Stimulated activated CD8-positive, alpha-beta memory T cell treated with anti-CD3 and anti-CD28 coated beads, Interleukin-12 subunit alpha, Interleukin-12 subunit beta, amount 100 ng/mL, for 1 hour (primary cell): Measurements from ENCODE around the gene ECE1.

ENCODE experiments used
- DNase-seq: peaks from one replicate; pipeline ENCODE4 v3.0.0-alpha.2; 2020; ENCODE audit warnings: low read depth

Gene ECE1

DNA sequence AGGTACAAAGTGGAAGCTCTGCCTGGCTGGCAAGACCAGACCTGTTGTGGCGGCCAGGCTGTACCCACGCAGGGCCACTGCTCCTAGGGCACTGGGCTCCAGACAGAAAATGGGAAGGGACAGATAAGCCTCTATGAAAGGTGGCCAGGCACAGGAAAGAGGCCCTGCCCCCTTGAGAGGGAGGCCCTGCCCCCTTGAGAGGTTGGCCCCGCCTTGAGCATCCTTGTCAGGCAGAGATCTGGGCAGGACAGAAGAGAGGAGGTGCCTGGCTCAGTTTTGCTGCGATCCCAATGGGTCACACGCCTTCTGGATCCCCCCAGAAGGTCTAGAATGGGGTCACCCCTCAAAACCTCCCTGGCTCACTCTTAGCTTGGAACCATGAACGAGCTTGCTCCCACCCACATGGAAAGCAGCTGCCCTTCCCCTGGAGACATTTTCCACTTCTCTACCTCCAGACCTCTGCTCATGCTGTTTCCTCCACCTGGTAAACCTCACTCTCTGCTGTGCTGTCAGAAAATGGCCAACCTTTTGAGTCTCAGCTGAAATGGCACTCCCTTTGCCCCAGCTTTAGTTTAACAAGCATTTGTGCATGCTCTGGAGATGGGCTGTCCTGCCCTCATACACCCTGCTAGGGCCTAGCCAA, 17.5 kb upstream of the ECE1 start:
- DNase-seq = no peak

DNA sequence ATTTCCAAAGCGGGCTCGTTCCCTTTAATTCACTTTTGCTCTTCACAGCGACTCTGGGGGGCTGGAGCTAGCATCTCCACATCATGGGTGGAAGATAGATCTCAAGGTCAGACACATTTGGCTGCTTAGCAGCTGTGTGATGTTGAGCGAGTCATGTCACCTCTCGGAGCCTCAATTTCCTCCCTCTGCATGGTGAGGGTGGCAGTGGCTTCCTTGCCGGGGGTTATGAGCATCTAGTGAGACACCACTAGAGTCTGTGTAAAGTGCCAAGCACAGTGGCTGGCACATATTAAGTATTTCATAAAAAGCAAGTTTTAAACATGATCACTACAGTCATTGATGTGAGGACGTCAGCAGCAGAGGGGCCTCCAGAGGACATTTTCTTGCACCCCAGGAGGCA, 16.9 kb upstream of the ECE1 start:
- no peak for DNase-seq

DNA sequence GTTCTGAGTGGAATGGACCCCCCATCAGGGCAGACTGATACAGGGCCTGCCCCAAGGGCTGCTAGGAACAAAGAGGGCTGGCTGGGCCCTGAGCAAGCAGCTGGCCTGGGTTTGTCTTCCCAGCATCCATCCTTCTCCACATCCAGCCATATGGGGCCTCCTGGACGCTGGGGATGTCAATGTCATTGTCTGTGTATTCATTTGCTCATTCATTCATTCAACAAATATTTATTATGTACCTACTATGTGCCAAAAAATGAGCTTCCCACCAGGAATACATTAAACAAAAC, 15.6 kb upstream of the ECE1 start:
- DNase-seq = no peak

DNA sequence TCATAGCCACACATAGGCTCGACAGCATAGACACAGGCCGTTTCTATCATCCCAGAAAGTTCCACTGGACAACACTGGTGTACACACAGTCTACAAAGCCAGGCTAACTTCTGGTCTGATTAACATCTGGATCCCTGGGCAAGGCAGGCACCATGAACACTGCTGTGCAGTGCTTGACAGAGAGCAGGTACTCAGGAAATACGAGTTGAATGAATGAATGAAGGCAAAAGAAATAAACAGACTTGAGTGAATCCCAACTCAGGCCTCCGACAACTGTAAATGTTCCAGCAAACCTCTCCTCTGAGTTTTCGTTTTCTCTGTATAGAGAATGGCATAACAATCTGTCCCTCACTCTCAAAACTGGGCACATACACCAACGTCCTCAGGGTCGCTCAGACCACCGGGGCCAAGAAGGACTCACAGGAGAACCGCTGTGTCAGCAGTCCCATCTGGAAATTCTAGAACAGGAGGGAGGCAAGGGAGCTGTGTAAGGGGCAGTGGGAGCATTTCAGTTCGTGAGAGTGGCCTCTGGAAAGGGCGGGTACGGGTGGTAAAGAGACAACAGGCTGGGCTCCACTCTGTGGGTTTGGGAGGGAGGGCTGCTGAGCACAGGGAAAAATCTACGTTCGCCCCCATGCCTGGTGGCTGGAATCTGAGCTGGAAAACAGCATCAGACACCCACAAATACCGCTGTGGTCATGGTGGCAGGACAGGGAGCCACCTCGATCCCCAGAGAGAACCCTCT, 15.1 kb upstream of the ECE1 start:
- no peak for DNase-seq

DNA sequence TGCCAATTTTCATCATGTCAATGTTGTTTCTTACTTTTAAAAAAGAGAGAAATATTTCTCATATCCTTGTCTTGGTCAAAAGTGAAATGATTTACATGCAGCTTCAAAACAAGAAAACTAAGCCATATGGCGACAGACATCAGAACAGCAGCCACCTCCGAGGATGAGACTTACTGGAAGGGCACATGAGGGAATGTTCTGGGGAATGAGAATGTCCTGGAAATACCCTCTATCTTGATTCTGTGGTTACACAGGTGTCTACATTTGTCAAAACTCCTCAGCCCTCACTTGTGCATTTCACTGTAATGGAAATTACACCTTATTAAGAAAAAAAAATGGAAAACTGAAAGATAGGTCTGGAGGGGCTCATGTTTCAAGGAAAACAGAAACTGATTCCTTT, 14.2 kb upstream of the ECE1 start:
- no peak for DNase-seq

DNA sequence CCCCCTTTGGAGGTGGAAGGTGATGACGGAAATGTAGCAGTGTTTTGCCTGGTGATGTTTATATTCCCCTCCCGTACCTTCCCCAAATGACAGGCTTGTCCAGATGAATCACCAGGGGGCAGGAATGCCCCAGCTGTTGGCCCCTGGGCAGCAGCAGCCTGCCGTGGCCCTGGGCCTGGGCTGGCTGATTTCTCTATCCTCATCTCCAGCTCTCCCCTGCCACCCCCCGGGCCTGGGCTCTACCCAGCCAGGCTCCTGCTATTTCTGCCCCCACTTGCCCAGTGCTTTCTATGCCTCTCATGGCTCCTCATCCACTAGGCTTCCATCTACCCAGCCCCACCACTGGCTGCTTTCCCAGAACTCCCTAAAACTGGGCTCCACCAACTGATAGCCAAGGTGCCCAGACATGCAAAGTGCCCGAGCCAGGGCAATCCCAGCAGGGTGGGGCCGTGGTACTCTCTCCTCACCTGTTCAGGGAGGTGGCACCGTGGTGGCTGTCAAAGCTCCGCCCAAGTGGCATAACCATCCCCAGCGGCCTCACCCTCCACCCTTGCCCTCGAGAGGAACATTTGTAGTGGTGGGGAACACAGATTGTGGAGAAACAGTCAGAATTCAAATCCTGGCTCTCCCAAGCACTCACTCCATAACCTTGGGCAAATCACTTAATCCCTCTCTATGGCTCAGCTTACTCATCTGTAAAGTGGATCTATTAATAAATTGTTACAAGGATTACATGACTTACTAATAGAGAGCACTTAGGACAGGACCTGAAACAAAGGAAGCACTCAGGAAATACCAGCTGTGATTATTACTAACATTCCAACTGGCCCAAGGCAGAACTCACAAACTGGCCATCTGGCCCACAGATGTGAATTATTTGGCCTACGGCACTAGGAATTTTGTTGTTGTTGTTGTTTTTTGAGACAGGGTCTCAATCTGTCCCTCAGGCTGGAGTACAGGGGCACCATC, 12.8 kb upstream of the ECE1 start:
- DNase-seq = no peak

DNA sequence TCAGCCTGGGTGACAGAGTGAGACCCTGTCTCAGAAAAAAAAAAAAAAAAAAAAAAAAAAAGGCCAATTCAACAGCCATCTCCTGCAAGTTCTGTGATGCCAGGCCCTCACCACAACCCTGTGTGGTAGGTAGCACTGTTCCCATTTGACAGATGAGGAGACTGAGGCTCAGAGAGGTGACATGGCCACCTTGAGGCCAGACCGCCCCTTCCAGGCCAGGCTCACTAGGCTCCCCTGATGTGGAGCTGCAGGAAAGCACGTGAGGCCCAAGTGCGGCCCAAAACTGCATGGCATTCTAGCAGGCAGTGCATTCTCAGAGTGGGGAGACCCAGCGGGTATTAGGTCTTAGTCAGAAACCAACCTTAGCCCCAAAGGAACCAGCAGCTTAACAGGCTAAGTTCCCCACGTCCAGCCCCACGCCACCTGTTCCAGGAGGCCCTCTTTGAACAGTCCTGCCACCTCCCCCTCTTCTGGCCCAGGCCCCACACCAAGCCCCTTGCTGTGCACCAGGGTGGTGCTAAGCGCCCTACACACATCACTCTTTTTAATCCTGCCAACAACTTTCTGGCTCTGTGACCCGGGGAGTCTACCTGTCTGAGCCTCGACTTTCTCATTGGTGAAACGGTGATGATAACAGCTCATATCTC, 11.7 kb upstream of the ECE1 start:
- DNase-seq = no peak

DNA sequence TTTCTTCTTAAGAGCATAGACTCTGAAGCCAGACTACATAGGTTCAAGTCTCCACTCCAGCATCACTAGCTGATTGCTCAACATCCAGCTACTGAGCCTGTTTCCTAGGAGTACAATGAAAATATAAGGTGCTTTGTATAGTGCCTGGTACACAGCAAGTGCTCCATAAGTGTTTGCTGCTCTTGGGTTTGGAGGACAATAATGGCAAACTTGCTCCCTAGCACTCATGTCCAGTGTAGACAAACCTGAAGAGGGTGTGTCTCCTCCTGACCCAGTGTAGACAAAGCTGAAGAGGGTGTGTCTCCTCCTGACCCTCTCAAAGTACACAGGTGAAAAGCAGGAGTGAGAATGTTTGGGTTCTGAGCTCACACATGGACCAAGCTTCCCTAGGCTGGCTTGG, 10.5 kb upstream of the ECE1 start:
- DNase-seq = no peak

DNA sequence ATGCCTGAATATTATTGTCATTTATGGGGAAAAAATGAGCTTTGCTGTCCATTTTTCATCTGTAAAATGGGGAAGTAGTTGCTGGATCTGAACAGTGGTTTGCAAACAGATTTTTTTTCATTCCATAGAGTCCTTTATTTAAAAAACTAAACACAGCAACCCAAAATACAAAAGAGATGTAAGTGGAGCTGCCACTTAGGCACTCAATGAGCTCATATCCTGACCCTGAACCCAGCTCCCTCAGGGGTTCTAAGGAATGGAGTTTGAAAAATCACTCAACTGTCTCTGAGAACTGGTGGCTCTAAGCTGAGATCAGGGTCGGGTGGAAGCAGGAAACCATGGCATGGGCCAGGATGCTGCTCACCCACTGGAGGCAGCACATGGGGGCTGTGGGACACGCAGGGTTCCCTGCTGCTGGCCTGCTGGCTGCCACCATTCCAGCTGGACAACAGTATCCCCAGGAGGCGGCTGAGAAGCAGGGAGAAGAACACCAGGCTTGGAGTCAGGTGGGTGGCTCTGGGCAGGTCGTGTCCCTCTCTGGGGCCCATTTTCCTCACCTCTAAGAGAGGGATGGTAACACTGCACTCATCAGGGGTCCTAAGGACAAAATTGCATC, 9.6 kb upstream of the ECE1 start:
- DNase-seq = no peak

DNA sequence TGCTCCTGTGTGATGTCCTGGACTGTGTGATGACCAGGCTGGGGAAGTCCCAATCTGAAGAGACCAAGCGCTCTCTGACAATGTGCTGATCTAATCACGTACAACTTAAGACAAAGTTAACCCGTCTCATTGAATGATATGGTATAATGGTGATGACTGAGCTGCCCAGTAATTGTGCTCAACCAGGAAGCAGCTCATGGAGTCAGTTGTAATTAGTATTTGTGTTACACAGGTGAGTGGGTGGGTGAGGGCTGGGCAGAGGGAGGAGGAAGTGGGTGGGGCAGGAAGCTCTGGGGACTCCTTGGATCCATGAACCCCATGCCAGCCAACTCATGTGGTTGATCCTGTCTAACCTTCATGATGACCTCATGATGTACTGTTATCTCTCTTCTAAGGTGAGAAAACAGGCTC, 8.7 kb upstream of the ECE1 start:
- DNase-seq = no peak

DNA sequence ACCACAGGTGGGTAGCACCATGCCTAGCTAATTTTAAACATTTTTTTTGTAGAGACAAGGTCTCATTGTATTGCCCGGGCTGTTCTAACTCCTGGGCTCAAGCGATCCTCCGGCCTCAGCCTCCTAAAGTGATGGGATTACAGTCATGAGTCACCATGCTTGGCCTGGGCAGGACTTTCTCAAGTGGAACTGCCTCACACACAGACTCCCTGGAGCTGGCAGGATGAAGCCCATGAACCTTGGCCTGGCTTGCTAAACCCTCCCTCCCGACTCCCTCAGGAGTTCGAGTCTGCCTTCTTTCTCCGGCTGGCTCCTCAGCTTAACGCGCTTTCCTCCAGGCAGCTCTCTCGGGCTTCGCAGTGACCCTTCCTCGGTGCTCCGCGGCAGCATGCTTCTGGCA, 7.7 kb upstream of the ECE1 start:
- DNase-seq = no peak

DNA sequence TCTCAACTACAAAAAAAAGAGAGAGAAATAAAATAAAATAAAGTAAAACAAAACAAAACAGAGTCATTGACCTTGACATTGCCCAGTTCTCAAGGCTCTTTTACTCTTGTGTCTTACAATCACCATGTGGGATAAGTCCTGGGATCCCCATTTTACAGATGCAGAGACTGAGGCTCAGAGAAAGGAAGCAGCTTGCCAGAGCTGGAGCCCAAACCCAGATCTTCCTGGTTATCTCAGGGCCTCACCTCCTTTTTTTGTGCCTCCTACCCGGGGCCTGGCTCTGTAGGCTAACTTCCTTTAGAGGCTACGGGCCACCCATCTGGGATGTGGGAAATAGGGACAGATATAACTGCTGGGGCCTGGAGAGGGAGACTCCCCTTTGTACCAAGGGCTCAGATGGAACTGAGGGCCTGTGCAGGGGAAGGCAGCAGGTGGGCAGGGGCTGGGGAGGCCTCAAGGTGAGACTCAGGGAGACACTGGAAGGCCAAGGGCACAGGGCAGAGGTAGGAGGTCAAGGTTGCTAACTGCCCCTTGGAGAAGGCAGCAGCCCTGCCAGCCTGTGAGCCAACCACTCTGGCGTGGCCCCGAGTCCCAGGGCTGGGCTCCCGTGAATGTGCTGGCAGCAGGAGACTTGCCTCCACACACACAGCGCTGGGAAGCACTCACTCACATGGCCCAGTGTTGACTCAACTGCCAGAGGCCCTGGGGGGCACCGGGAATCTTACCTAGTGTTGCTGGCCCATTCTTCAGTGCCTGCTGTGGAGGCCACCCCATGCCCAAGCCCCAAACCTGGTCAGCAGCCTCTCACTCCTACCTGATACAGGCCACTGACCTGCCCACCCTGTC, 6.5 kb upstream of the ECE1 start:
- no peak for DNase-seq

DNA sequence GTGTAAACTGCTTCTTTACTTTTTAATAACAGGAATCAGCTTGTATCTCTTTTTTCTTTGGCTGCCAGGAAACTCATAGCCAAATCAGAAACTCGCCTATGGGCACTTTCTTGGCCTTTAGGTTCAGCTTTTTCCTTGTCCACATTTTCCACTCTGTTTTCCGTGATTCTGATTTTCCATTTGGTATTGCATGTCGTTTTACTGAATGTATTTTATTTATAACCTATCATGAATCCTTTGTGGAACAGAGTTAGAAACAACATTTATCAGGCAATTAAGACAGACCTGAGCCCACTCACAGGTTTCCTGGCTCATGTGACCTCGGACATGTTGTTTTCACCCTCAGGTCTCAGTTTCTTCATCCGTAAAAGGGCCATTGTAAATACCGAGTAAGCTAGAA, 5.3 kb upstream of the ECE1 start:
- no peak for DNase-seq

DNA sequence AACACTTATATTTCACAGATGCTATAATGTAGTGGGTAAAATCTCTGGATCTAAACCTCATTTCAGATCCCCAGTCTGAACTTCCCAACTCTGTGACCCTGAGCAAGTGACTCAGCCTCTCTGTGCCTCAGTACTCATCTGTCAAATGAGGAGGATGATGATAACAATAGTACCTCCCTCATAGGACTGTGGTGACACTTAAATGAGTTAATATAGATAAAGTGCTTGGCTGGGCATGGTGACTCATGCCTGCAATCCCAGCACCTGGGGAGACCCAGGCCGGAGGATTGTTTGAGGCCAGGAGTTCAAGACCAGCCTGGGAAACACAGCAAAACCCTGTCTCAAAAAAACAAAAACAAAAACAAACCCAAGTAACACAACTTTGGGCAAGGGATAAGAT, 4.7 kb upstream of the ECE1 start:
- DNase-seq = peak; percentile 22

DNA sequence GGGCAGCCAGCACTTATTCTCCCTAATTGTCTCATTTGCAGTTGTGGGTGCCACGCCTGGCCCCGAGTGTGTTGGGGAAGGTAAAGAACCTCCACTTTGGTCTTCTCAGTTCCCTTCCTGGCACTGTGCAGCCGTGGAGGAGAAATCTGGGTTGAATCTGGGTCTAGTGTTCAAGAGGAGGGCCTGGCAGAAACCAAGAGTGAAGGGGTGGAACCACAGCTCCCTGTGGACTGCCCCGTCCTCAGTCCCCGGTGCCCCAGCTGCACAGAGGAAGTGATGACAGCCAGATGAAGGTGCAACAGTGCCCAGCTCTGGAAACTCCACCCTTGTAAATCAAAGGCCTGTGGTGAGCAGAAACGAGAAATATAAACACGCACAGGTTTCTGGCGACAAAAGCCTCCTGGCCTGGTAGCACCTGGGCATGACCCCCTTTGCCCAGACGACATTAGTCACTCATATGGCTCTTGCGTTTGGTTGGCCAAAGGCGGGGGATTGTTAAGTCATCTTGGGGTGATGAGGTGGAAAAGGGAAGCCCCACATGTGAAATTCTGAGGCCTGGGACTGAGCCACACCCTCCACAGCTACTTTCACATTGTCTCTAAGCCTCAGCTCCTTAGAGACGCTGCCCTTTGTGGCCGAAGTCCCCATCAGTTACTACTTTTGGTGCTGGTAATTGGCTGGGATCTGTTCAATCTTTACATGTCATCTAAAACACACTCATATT, 4.2 kb upstream of the ECE1 start:
- peak; percentile 76 for DNase-seq

DNA sequence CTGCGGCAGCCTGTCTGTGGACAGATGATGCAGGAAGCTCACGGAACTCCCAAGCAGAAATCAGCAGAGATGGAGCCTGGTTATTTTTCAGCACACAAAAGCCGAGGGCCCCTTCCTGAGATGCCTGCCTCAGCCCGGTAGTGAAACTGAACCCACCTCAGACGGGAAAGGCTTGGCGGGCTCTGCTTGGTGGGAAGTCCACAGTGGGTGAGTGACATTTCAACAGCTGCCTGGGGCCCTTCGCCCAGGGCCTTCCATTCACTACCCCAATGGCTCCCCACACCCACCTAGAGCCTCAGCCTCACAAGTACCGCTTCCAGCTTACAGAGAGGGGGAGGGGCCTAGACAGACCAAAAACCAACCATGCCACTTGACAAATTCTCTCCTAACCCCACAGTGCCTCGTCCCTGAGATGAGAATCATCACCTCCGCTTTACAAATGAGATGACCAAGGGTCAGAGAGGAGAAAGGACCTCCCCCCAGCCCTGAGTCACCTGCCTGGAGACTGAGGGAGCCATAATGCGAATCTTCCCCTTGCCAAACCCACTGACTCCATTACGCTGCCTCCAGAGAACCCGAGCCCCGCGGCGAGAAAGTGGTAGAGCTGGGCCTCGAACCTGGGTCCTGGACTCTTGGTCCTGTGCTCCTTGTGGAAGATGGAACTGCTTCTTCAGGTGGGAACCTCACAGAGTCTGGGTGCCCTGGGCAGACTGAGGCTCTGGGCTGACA, 3.4 kb upstream of the ECE1 start:
- DNase-seq = peak; percentile 45

DNA sequence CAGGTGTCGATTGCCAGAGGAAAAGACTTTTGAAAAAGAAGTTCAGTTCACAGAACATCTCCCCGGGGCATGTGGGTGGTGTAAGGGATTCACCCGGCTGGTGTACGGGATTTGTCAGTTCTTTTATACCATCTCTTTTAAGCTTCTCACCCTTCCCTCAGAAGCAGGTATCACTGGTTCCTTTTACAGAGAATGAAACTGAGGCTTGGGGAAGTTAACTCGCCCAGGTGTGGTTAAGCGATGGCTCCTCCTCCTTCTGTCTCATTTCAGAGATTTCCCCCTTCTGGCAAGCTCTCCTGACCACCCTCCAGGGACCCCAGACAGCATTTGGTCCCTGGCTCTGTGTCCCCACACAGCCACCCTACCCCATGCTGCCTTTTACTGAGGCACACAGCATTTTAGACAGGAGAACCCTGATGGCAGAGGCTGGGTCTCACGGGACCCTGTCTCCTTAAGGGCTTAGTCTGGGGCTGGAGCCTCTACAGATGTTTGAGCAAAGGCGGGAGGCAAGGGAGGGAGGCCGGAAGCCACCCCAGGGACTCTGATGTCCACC, 2.8 kb upstream of the ECE1 start:
- DNase-seq = peak; percentile 19

DNA sequence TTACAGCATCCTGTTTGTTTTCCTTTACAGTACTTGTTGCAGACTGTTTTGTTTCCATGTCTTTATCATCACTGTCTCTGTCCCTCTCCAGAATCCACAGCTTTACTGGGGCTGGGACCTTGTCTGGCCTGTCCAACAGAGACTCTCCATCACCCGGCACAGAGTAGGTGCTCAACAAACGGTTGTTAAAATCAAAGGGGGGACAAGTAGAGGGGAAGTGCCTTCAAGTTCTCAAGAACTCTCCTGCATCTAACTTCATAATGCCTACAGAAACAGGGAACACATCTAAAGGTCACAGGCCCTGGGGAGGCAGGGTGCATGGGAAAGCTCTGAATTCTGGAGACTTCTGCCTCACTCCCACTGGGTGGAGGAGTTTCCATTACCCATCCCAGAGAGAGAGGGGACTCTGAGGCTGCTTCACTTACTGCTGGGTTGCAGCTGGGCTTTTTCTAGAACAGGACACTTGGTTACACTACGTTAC, 2.3 kb upstream of the ECE1 start:
- DNase-seq = no peak

DNA sequence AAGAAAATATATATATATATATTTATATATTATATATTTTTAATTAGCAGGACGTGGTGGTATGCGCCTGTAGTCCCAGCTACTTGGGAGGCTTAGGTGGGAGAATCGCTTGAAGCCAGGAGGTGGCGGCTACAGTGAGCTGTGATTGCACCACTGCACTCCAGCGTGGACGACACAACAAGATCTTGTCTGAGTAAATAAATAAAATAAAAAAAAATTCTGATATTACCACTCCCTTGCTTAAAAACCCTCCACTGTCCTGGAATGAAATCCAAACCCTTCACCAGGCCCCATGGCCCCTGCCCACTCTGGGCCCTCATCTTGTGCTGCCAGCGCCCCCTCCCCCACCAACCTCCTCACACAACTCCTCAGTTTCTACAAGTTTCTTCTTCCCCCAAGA, 1.7 kb upstream of the ECE1 start:
- no peak for DNase-seq
